OCI-LY1 (cell line): ENCODE data around the gene WDR26.
A peak's percentile ranks its signal among the peaks of the same experiment; 100 is the strongest.

ENCODE experiments used
- H2AFZ ChIP-seq: fragments of 200-600 bp; sonication (generic), shearing (Covaris generic); 2 replicates; pipeline ENCODE4 v1.6.0; 2014; ENCODE audit warnings: antibody characterized with exemption, mild to moderate bottlenecking, low read length
- H3F3A ChIP-seq: fragments of 200-600 bp; sonication (generic), shearing (Covaris generic); 2 replicates; pipeline ENCODE4 v1.6.0; 2014; ENCODE audit warnings: mild to moderate bottlenecking, antibody characterized with exemption, low read length, moderate library complexity; ENCODE audit not compliant: insufficient read depth
- H3K27ac ChIP-seq: fragments of 200-600 bp; sonication (generic); 2 replicates; pipeline ENCODE4 v1.5.1; 2014; ENCODE audit warnings: low read length, mixed run types, mild to moderate bottlenecking, low read depth; ENCODE audit not compliant: poor library complexity, severe bottlenecking
- H3K27me3 ChIP-seq: fragments of 200-600 bp; sonication (generic); 2 replicates; pipeline ENCODE4 v1.6.0; 2014; ENCODE audit warnings: antibody characterized with exemption, mild to moderate bottlenecking, low read length, moderate library complexity; ENCODE audit not compliant: insufficient read depth
- H3K36me3 ChIP-seq: fragments of 200-600 bp; sonication (generic); 2 replicates; pipeline ENCODE4 v1.6.1; 2014; ENCODE audit warnings: mild to moderate bottlenecking, antibody characterized with exemption, low read length, moderate library complexity, mixed read lengths; ENCODE audit not compliant: insufficient read depth
- H3K4me1 ChIP-seq: fragments of 200-600 bp; sonication (generic); 2 replicates; pipeline ENCODE4 v1.5.1; 2014; ENCODE audit warnings: mild to moderate bottlenecking, low read length, moderate library complexity; ENCODE audit not compliant: insufficient read depth, severe bottlenecking
- H3K4me2 ChIP-seq: fragments of 200-600 bp; sonication (generic), shearing (Covaris generic); 2 replicates; pipeline ENCODE4 v1.6.1; 2014; ENCODE audit warnings: low read length
- H3K4me3 ChIP-seq: fragments of 200-600 bp; sonication (generic); 2 replicates; pipeline ENCODE4 v1.5.1; 2014; ENCODE audit warnings: low read length, low read depth, mild to moderate bottlenecking, mixed read lengths; ENCODE audit not compliant: poor library complexity, severe bottlenecking
- H3K79me2 ChIP-seq: fragments of 200-600 bp; shearing (Covaris generic); 2 replicates; pipeline ENCODE4 v1.6.1; 2016; ENCODE audit warnings: mixed run types, low read length, mixed read lengths; ENCODE audit not compliant: insufficient read depth
- H3K9ac ChIP-seq: fragments of 200-600 bp; sonication (generic), shearing (Covaris generic); 2 replicates; pipeline ENCODE4 v1.6.1; 2014; ENCODE audit warnings: mild to moderate bottlenecking, low read length, mixed read lengths
- H3K9me2 ChIP-seq: fragments of 200-600 bp; sonication (generic), shearing (Covaris generic); 2 replicates; pipeline ENCODE4 v1.6.1; 2014; ENCODE audit warnings: low read depth, mild to moderate bottlenecking, low read length, mixed read lengths
- H3K9me3 ChIP-seq: fragments of 200-600 bp; shearing (Covaris generic); 2 replicates; pipeline ENCODE4 v1.6.1; 2014; ENCODE audit warnings: low read length, mixed read lengths
- H4K20me1 ChIP-seq: fragments of 200-600 bp; sonication (generic), shearing (Covaris generic); 2 replicates; pipeline ENCODE4 v1.6.0; 2016; ENCODE audit warnings: mild to moderate bottlenecking, low read length; ENCODE audit not compliant: insufficient read depth
- CTCF ChIP-seq: fragments of 200-600 bp; sonication (generic), shearing (Covaris generic); IDR thresholded peaks from 2 replicates; pipeline ENCODE4 v1.5.1; 2017; ENCODE audit warnings: mild to moderate bottlenecking, antibody characterized with exemption, low read length, moderate library complexity, mixed read lengths
- EZH2 ChIP-seq: fragments of 200-600 bp; sonication (generic), shearing (Covaris generic); IDR thresholded peaks from 2 replicates; pipeline ENCODE4 v1.8.0; 2017; ENCODE audit warnings: borderline replicate concordance, mixed run types, mild to moderate bottlenecking, antibody characterized with exemption, low read length, moderate library complexity, mixed read lengths

WDR26 gene

GRCh38 chr1:224433041-224433691 is 1.4 kb downstream of the WDR26 start:
- H3K4me1 ChIP-seq: peaks cover 50% of the 10 kb centered on the region
- TF ChIP-seq CTCF (no peak), EZH2 (no peak)

GRCh38 chr1:224432672-224433040 is 1.9 kb downstream of the WDR26 start:
- Histone ChIP-seq H3K79me2 (peaks cover 57% of the 10 kb centered on the region), H3K9me2 (no peaks in the 10 kb centered on the region), H4K20me1 (no peaks in the 10 kb centered on the region), H3K27ac (peak overlapping the region; percentile 63), H3K9ac (peak overlapping the region; percentile 80), H3K9me3 (no peaks in the 10 kb centered on the region), H3K4me3 (peak overlapping the region; percentile 78), H3K4me2 (peak overlapping the region; percentile 93), H3K4me1 (peaks cover 50% of the 10 kb centered on the region), H2AFZ (no peak overlapping the region), H3F3A (no peaks in the 10 kb centered on the region), H3K27me3 (no peaks in the 10 kb centered on the region), H3K36me3 (peaks cover 28% of the 10 kb centered on the region)
- TF ChIP-seq EZH2 (no peak), CTCF (no peak)

More at GRCh38 chr1:224433041-224433691, 1.4 kb downstream of the WDR26 start:
- H3K9me2 ChIP-seq: no peaks in the 10 kb centered on the region
- H3K79me2 ChIP-seq: peaks cover 52% of the 10 kb centered on the region
- no peak overlapping the region for H2AFZ ChIP-seq
- no peaks in the 10 kb centered on the region for H4K20me1 ChIP-seq
- peak overlapping the region; percentile 80 for H3K9ac ChIP-seq
- no peaks in the 10 kb centered on the region for H3F3A ChIP-seq
- H3K4me3 ChIP-seq: peak overlapping the region; percentile 78
- peak overlapping the region; percentile 93 for H3K4me2 ChIP-seq
- no peaks in the 10 kb centered on the region for H3K9me3 ChIP-seq
- H3K27ac ChIP-seq: peak overlapping the region; percentile 63
- H3K27me3 ChIP-seq: no peaks in the 10 kb centered on the region
- peaks cover 25% of the 10 kb centered on the region; the same call in 1 of the 2 replicates for H3K36me3 ChIP-seq

- TF ChIP-seq CTCF: no peak
- TF ChIP-seq EZH2: no peak
- Histone ChIP-seq H3K27me3 (no peaks in the 10 kb centered on the region), H3K9me3 (no peaks in the 10 kb centered on the region), H3K9me2 (no peaks in the 10 kb centered on the region), H3F3A (no peaks in the 10 kb centered on the region), H3K36me3 (peaks cover 33% of the 10 kb centered on the region), H3K27ac (peak overlapping the region; percentile 63), H3K4me2 (peak overlapping the region; percentile 93), H4K20me1 (no peaks in the 10 kb centered on the region), H2AFZ (no peak overlapping the region), H3K9ac (peak overlapping the region; percentile 80), H3K79me2 (peaks cover 59% of the 10 kb centered on the region), H3K4me3 (peak overlapping the region; percentile 78), H3K4me1 (peaks cover 49% of the 10 kb centered on the region)
These were observed 2.5 kb downstream of the WDR26 start for GRCh38 chr1:224432146-224432545.
